ENCODE measurements around the gene TRPM4.

- no peak for TF ChIP-seq YY1 (IDR thresholded peaks at IDR 0.05; ENCODE audit: low read depth)
- no peak for TF ChIP-seq NRF1 (IDR thresholded peaks at IDR 0.05; ENCODE audit: low read depth, low read length)
- TF ChIP-seq CTCF (IDR thresholded peaks at IDR 0.05), result no peak
- TF ChIP-seq USF2 (IDR thresholded peaks at IDR 0.05; ENCODE audit: borderline replicate concordance, low read depth, low read length), result no peak
Measured at GRCh38 chr19:49150106-49150943, 7.3 kb upstream of the TRPM4 start.

Data from SK-N-SH (cell line).